NOMO-1 (cell line): ENCODE data around the gene NSD1.
A peak's percentile ranks its signal among the peaks of the same experiment; 100 is the strongest.

Experiments used
- DNase-seq, 2 experiments: peaks; one replicate each; lab custom pipeline; 2025; ENCODE audit not compliant: unreplicated experiment in 2 of 2; lab: John Stamatoyannopoulos, UW

Gene NSD1

GRCh38 chr5:177317959-177318377, 184.4 kb downstream of the NSD1 start:
- peak; percentile 70 to 78 for DNase-seq

DNA sequence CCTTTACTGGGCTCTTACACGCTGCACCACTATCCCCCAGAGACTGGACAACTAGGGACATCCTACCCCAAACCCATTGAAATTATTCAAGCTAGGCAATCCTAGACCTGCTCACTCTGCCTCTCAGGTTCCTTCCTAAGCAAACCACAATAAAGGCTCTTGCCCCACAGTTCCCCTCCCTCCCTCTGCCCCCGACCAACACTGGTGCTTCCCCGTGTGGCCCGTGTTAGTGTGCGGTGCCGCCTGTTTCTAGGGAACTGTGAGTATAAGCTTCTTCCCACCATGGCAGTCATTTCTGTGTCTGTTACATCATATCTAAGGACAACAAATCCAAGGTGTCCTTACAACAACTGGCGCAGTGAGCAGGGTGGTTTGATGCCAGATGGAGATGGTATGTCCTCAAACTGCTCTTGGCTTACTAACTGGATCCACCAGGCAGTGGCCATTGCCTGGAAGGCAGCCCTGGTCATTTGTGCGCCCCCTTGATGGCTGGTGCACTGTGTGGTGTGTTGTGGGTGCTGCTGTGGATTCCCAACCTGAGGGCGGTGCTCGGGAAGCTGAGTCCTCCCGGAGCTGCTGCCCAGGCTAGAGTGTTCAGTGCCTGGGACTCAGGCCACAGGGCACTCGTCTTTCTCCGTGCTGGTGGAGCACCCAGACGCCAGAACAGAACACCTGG, 186.5 kb downstream of the NSD1 start:
- no peak for DNase-seq

DNA sequence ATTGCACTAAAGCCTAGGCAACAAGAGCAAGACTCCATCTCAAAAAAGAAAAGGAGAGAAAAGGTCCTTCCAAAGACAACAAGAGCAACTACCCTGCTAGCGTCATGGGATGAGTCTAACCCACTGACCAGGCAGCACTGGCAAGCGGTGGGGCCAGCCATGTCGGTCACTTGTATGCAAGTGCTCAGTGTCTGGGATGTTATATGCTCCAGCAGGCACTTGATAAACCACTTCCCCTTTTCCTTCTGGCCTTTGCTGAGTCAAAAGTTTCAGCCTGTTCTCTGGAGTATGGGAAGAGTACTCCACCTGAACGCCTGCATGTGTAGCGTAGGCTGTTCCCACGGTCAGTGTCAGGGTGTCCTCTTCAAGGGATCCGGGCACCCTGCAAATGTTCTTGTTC, 187.3 kb downstream of the NSD1 start:
- DNase-seq, result peak; percentile 47 to 76

- no peak for DNase-seq
Observed at GRCh38 chr5:177325868-177326381, 192.4 kb downstream of the NSD1 start.

GRCh38 chr5:177327539-177328522, 194.3 kb downstream of the NSD1 start:
- DNase-seq, result no peak

- DNase-seq, result no peak
Observed at GRCh38 chr5:177328545-177329231, 195.1 kb downstream of the NSD1 start.

DNA sequence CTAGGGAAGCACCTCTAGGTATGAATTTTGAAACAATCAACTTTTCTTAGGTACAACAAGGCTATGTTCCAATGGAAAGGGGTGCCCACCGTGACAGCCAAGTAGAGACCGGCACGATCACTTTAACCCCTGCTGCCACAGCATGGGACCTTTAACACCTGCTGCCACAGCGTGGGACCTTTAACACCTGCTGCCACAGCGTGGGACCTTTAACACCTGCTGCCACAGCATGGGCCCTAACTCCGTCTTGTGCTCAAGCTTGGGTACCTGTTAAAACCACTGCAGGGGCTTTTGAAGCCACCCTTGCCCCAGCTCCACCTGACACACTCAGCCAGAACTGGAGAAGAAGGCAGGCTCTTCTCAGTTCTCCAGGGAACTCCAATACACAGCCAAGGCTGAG, 196.3 kb downstream of the NSD1 start:
- DNase-seq, result no peak

DNA sequence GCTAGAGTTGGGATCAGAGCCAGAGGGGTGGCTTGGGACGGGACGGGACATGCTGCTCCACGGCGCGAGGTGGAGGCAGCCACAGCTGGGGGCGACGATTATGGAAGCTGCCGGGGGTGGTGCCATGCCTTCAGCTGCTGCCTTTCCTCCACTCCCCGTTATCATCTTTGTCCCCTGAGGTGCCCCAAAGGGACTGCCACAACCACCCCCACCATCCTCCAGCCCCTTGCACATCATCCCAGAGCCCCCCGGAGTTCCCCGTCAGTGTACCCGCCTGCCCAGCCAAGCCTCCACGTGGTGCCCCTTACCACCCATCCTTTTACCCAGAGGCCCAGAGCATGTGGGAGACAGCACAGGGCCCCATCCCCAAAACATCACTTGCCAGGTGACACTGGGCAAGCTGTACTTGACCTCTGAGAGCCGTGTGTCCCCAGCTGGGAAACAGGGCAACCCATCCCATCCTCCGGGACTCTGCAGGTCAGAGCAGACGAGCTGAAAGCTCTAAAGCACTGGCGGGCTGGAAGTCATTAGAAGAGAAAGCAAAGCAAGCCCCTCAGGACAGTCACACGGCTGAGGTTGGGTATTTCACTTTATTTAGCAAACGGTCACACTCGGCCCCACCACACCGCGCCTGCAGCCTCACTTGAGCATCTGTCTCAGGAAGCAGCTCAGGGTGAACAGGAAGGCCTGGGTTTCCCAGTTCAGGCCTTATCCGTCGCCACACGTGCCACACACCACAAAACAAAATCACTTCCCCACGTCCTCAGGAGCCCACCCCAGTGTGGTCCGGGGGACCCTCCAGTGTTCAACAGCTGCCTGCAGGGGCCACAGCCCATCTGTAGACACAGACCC, 197.6 kb downstream of the NSD1 start:
- DNase-seq, result no peak

DNA sequence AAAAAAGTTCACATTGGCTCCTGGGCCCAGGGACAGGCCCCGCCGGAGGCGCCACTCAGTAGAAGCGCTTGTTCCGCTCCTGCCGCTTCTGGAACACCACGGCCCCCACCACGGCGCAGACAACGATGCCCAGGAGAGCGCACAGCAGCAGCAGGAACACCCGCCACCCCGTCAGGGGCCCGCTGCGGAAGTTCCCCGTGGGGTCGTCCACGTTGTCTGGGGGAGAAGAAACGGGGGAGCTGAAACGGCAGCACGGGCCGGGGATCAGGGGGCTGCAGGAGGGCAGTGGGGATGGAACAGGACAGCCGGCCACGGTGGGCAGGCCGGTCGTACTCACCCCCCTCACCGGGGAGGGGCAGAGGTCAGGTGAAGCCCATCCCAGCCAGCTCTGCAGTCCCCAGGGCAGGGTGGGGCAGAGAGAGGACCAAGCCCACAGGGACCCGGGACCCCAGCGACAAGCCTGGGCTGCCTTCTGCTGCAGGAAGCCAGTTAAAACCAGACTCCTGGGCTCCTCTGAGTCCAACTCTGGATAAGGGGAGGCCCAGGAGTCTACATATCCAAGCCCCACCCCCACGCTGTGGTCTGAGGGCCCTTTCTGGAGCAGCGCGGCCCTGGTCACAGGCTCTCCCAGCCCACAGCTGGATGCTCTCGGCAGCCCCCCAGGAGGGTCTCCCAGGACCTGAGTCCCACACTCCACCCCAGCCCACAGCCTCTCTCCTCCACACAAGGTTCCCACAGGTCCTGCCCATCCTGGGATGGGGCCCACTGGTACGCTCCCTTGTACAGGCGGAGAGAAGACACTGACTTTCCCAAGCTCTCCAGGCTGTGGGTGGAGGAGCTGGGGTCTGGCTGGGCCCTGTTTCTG, 198.7 kb downstream of the NSD1 start:
- DNase-seq, result no peak

DNA sequence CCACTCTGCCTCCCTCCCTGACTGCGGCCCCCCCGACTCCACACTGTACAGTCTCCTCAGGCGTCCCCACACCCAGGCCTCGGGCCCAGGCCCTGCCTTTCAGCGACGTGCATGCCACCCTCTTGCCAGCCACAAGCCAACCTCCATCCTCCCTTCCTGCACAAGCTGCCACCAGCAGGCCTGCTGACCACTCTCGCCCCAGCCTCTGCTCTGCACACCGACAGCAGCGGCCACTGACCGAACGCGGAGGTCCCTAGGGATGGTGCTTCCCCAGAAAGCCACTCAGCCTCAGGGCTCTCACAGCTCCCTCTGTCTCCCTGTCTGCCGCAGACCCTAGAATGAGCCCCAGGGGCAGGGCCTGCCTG, 199.3 kb downstream of the NSD1 start:
- no peak for DNase-seq

DNA sequence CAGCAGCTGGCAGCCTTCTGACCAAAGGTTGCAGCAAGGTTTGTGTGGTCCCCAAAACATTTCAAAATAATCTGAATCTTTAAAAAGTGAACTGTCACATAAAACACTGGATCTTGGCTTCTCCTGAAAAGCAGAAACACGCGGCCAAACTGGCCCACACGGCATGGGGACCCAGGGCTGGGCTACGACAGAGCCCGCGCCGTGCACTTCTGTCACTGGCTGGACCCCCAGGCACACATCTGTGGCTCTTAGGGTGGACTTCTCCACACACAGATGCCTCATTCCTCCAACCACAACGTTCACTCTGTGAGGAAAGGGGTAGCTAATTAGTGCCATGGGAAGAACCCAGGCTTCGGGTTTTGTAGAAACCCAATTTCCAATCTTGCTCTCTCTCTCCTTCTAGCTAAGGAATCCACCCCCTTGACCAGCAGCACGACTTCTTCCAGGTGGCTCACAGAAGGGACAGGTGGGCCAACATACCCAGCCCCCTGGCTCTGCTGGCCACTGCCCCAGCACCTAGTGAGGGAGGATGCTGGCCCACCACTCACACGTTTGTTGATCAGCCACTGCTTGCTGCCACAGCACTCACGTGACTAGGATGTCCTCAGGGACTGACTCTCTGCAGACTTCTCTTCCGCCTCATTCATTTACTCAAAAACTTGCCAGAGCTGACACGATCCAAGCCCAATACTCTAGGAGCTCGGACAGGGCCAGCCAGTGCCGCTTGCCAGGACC, 200.0 kb downstream of the NSD1 start:
- no peak for DNase-seq

DNA sequence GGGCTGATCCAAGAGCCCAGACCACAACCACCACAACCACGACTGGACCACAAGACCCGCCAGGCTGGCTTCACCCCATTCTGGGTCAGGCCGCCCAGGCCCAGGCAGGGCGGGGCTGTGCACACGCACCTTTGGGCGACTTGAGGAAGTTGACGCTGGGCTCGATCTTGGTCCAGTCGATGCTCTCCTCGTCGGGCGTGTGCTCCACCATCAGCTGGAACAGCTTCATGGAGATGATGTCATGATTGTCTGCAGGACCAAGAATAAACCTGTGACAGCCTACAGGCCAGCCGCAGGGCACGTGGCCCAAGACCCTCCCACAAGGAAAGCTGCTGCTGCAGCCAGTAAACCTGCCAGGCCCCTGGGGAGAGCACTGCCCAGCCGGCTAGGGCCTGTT, 200.6 kb downstream of the NSD1 start:
- no peak for DNase-seq

DNA sequence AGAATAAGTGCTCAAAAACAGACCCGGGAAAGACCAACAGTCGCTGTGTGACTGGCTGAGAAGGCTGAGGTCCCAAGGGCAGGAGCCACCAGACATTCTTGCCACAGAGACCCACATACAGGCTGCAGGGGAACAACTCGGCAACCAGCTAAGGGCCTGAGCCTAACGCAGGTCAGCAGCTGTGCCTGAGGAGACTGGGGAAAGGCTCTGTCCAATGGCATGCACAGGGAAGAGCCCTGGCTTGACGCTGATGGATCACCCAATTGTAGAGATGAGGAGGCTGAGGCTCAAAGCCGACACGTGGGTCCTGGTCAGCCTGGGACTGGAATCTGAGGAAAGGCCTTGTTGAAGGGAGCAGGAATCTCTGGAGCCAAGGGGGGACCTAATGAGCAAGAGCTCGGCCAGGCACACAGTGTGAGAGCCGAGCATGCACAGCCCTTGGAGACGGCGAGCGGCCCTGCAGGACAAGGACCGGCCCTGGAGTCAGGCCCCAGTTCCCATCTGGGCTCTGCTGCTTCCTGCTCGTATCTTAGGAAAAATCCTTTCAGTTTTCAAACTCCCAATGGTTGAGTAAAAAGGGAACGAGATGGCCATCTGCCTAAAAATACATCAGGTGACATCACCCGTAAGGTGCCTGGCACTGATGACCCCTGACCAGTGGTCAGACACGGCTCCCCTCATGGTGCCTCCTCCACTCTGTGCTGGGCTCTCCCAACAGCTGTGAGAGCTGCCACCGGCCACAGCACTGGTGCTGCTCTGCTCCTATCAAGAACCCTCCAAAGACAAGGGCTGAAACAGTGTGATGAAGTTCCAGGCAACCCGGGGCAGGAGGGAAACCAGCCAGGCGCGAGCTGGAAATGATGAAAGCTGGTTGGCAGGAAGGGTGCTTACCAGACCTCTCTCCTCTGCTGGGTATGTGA, 201.5 kb downstream of the NSD1 start:
- no peak for DNase-seq

- DNase-seq, result no peak
Observed at GRCh38 chr5:177335701-177336065, 202.1 kb downstream of the NSD1 start.

GRCh38 chr5:177336112-177336511, 202.5 kb downstream of the NSD1 start:
- peak; percentile 17 to 21 for DNase-seq

DNA sequence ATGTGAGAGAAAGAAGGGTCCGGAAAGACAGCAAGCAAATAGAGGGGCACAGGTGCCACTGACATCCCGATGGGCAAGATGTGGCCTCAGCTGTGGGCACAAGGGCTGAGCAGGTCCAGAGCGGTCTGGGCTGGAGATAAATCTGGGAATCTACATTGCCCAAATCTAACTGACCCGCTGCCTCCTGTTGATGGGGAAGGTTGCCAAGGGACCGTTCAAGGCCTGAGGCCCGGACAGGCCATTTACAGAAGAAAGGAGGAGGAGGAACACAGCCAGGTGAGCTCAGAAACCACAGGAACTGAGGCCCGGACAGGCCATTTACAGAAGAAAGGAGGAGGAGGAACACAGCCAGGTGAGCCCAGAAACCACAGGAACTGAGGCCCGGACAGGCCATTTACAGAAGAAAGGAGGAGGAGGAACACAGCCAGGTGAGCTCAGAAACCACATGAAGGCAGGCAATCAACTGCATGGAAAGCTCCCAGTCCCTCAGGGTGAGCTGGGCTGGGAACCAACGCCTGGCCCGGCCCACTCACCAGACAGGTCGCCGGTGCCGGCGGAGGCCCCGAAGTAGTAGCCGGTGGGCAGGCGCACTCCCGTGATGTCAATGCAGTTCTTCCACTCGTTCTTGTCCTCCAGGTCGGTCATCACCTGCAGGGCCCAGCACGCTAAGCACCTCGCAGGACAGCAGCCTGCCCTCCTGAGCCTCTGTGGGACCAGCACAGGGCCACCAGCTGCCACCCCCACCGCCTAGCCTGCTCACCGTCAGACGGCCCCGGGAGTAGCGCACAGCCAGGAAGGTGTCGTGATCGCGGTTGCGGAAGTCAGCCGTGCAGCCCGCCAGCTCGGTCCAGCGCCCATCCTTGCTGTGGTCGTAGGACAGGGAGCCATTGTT, 203.3 kb downstream of the NSD1 start:
- DNase-seq, result no peak
